WTC11 (cell line): ENCODE measurements around the gene FRS2. TPM values are rescaled to one million over a fixed set of nuclear protein-coding genes. Genes with fewer than 3 reads are reported as not detected.

Source experiments
- ATAC-seq: fragments of 200-7000 bp; cut with Tn5 transposase; 2 replicates; pipeline ENCODE4 v1.10.0; 2021; ENCODE audit warnings: mild to moderate bottlenecking, moderate library complexity
- CTCF ChIA-PET: fragments of 300-600 bp; sonication (Branson Sonifier 250); formaldehyde crosslinking; loops from one replicate; lab custom pipeline; 2021; ENCODE audit warnings: antibody characterized with exemption; lab: Charles Lee
- POLR2A ChIA-PET: fragments of 350-600 bp; sonication (Branson Sonifier 250); formaldehyde crosslinking; loops from one replicate; lab custom pipeline; 2021; ENCODE audit warnings: antibody characterized with exemption; lab: Charles Lee
- DNase-seq: peaks from one replicate; pipeline ENCODE4 v3.0.0; 2021; ENCODE audit warnings: low spot score
- H3K27ac Mint-ChIP-seq: 2 replicates; pipeline ENCODE4 v1.8.0; 2021; ENCODE audit warnings: mixed read lengths
- H3K27me3 Mint-ChIP-seq: 2 replicates; pipeline ENCODE4 v1.8.0; 2021; ENCODE audit warnings: low read depth, mild to moderate bottlenecking, moderate library complexity, mixed read lengths
- H3K36me3 Mint-ChIP-seq: 2 replicates; pipeline ENCODE4 v1.8.0; 2021; ENCODE audit warnings: mixed read lengths
- H3K4me1 Mint-ChIP-seq: 2 replicates; pipeline ENCODE4 v1.8.0; 2022; ENCODE audit warnings: mixed read lengths
- H3K4me3 Mint-ChIP-seq: 2 replicates; pipeline ENCODE4 v1.8.0; 2021; ENCODE audit warnings: mild to moderate bottlenecking, moderate library complexity, mixed read lengths
- H3K9me3 Mint-ChIP-seq: 2 replicates; pipeline ENCODE4 v1.8.0; 2021; ENCODE audit warnings: mixed read lengths
- FOXK1 ChIP-seq: sonication (generic); formaldehyde crosslinking; IDR thresholded peaks from 2 replicates; pipeline ENCODE4 v1.8.0; 2022; ENCODE audit warnings: mild to moderate bottlenecking, moderate library complexity, missing genetic modification reagents
- GABPB1 ChIP-seq: sonication (generic); formaldehyde crosslinking; IDR thresholded peaks from 2 replicates; pipeline ENCODE4 v1.8.1; 2023; ENCODE audit warnings: mild to moderate bottlenecking, missing genetic modification reagents
- GTF2I ChIP-seq: fragments of 250-450 bp; sonication (Bioruptor Pico); conservative IDR thresholded peaks from 2 replicates; pipeline ENCODE4 v1.4.0; 2021; ENCODE audit warnings: mild to moderate bottlenecking
- JUN ChIP-seq: sonication (generic); formaldehyde crosslinking; IDR thresholded peaks from 2 replicates; pipeline ENCODE4 v1.8.0; 2023; ENCODE audit warnings: mild to moderate bottlenecking, missing genetic modification reagents
- NFATC4 ChIP-seq: fragments of 250-450 bp; sonication (Bioruptor Pico); IDR thresholded peaks from 2 replicates; pipeline ENCODE4 v1.9.0; 2021; ENCODE audit warnings: mild to moderate bottlenecking
- OVOL2 ChIP-seq: fragments of 250-450 bp; sonication (Bioruptor Pico); IDR thresholded peaks from 2 replicates; pipeline ENCODE4 v1.9.0; 2021; ENCODE audit warnings: mild to moderate bottlenecking, borderline replicate concordance
- PRRX2 ChIP-seq: fragments of 250-450 bp; sonication (Bioruptor Pico); IDR thresholded peaks from 2 replicates; pipeline ENCODE4 v1.8.0; 2021; ENCODE audit warnings: mild to moderate bottlenecking
- SMAD4 ChIP-seq: sonication (generic); formaldehyde crosslinking; IDR thresholded peaks from 2 replicates; pipeline ENCODE4 v1.8.0; 2022; ENCODE audit warnings: mild to moderate bottlenecking, missing genetic modification reagents
- SP1 ChIP-seq: sonication (generic); formaldehyde crosslinking; conservative IDR thresholded peaks from 2 replicates; pipeline ENCODE4 v1.8.1; 2022; ENCODE audit warnings: missing genetic modification reagents
- TEAD1 ChIP-seq: sonication (generic); formaldehyde crosslinking; IDR thresholded peaks from 2 replicates; pipeline ENCODE4 v1.8.0; 2022; ENCODE audit warnings: mild to moderate bottlenecking, missing genetic modification reagents
- TEAD4 ChIP-seq: sonication (generic); formaldehyde crosslinking; IDR thresholded peaks from 2 replicates; pipeline ENCODE4 v1.8.0; 2022; ENCODE audit warnings: mild to moderate bottlenecking, missing genetic modification reagents
- ZNF232 ChIP-seq: sonication (generic); formaldehyde crosslinking; IDR thresholded peaks from 2 replicates; pipeline ENCODE4 v1.8.0; 2022; ENCODE audit warnings: mild to moderate bottlenecking, missing genetic modification reagents
- ZNF263 ChIP-seq: sonication (generic); formaldehyde crosslinking; IDR thresholded peaks from 2 replicates; pipeline ENCODE4 v1.8.1; 2022; ENCODE audit warnings: low read depth, mild to moderate bottlenecking, moderate library complexity, missing genetic modification reagents
- ZNF416 ChIP-seq: fragments of 250-450 bp; sonication (Bioruptor Pico); IDR thresholded peaks from 2 replicates; pipeline ENCODE4 v1.9.0; 2021; ENCODE audit warnings: mild to moderate bottlenecking, inconsistent platforms
- ZNF423 ChIP-seq: fragments of 250-450 bp; sonication (Bioruptor Pico); IDR thresholded peaks from 2 replicates; pipeline ENCODE4 v2.1.2; 2022; ENCODE audit warnings: mild to moderate bottlenecking, moderate library complexity
- total RNA-seq: library from RNA; stranded (reverse); gene quantifications from 3 replicates; pipeline ENCODE4 v1.2.3, GENCODE V29; 2021
- TF ChIP-seq, protein P1 (sequence below): sonication (generic); formaldehyde crosslinking; IDR thresholded peaks from 2 replicates; pipeline ENCODE4 v1.8.1; 2023; ENCODE audit warnings: mild to moderate bottlenecking, missing genetic modification reagents
- TF ChIP-seq, protein P2 (sequence below): sonication (generic); formaldehyde crosslinking; IDR thresholded peaks from 2 replicates; pipeline ENCODE4 v1.8.1; 2023; ENCODE audit warnings: mild to moderate bottlenecking, missing genetic modification reagents, moderate library complexity
- TF ChIP-seq, protein P3 (sequence below): sonication (generic); formaldehyde crosslinking; IDR thresholded peaks from 2 replicates; pipeline ENCODE4 v1.8.0; 2023; ENCODE audit warnings: mild to moderate bottlenecking, missing genetic modification reagents
- TF ChIP-seq, protein P4 (sequence below): fragments of 200-600 bp; IDR thresholded peaks from 2 replicates; pipeline ENCODE4 v1.8.0; 2022; ENCODE audit warnings: antibody characterized with exemption
- TF ChIP-seq, protein P5 (sequence below): sonication (generic); formaldehyde crosslinking; IDR thresholded peaks from 2 replicates; pipeline ENCODE4 v1.8.1; 2022; ENCODE audit warnings: mild to moderate bottlenecking, moderate library complexity, missing genetic modification reagents
- TF ChIP-seq, protein P6 (sequence below): sonication (generic); formaldehyde crosslinking; IDR thresholded peaks from 2 replicates; pipeline ENCODE4 v1.8.0; 2022; ENCODE audit warnings: mild to moderate bottlenecking, missing genetic modification reagents
- TF ChIP-seq, protein P7 (sequence below): fragments of 250-450 bp; sonication (Bioruptor Pico); IDR thresholded peaks from 2 replicates; pipeline ENCODE4 v1.9.0; 2021; ENCODE audit warnings: mild to moderate bottlenecking

FRS2 gene
- total RNA-seq, 1 experiment from 2014 or later = 26.1 TPM

DNA sequence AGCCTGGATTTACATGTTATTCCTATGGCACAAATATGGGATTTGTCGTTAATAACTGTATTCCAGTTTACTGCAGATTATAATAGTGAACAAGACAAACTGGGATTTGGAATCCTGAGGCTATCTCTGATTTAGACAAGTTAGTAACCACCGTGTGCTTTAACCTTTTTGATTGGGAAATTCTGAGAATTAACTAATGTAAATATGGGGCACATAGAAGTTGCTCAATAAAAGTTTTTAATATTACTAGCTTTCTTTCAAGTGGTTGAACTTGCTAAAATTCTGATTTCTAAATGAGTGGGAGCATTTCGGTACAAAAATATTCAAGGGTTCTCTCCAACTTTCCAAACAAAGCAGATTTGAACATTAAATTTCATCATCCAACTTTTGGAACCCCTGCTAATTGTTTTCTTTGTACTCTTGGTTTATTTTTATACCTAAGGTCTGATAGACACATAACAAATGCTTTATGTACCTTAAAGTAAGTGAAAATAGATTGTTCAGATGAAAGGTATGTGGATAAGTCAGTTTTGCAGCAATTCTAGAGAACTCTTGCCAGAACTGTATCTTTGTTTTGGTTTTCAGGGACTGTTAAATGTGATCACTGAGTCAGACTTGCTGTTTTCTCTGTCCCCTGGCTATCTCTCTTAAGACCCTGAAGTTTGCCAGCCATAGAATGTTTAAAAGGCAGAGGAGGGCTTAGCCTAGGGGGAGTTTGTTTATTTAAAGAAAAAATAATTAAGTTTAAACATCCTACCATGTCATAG, 57.5 kb downstream of the FRS2 start:
- Mint-ChIP-seq H3K4me1 (no peaks in the 10 kb centered on the region), H3K36me3 (peaks cover under 1% of the 10 kb centered on the region; the same call in 1 of the 2 replicates), H3K27ac (no peak overlapping the region), H3K9me3 (peaks cover 2% of the 10 kb centered on the region), H3K27me3 (no peaks in the 10 kb centered on the region), H3K4me3 (no peak overlapping the region)
- ChIA-PET POLR2A (no interaction called here), CTCF (no interaction called here)
- no peak for ATAC-seq
- no peak for DNase-seq
- TF ChIP-seq GTF2I (CRISPR knock-in tag) = no peak
- TF ChIP-seq, protein P1, sequence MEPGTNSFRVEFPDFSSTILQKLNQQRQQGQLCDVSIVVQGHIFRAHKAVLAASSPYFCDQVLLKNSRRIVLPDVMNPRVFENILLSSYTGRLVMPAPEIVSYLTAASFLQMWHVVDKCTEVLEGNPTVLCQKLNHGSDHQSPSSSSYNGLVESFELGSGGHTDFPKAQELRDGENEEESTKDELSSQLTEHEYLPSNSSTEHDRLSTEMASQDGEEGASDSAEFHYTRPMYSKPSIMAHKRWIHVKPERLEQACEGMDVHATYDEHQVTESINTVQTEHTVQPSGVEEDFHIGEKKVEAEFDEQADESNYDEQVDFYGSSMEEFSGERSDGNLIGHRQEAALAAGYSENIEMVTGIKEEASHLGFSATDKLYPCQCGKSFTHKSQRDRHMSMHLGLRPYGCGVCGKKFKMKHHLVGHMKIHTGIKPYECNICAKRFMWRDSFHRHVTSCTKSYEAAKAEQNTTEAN (CRISPR knock-in tag) = no peak
- TF ChIP-seq, protein P2, sequence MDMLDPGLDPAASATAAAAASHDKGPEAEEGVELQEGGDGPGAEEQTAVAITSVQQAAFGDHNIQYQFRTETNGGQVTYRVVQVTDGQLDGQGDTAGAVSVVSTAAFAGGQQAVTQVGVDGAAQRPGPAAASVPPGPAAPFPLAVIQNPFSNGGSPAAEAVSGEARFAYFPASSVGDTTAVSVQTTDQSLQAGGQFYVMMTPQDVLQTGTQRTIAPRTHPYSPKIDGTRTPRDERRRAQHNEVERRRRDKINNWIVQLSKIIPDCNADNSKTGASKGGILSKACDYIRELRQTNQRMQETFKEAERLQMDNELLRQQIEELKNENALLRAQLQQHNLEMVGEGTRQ (CRISPR knock-in tag) = no peak
- TF ChIP-seq ZNF263 (CRISPR knock-in tag) = no peak
- TF ChIP-seq, protein P3, sequence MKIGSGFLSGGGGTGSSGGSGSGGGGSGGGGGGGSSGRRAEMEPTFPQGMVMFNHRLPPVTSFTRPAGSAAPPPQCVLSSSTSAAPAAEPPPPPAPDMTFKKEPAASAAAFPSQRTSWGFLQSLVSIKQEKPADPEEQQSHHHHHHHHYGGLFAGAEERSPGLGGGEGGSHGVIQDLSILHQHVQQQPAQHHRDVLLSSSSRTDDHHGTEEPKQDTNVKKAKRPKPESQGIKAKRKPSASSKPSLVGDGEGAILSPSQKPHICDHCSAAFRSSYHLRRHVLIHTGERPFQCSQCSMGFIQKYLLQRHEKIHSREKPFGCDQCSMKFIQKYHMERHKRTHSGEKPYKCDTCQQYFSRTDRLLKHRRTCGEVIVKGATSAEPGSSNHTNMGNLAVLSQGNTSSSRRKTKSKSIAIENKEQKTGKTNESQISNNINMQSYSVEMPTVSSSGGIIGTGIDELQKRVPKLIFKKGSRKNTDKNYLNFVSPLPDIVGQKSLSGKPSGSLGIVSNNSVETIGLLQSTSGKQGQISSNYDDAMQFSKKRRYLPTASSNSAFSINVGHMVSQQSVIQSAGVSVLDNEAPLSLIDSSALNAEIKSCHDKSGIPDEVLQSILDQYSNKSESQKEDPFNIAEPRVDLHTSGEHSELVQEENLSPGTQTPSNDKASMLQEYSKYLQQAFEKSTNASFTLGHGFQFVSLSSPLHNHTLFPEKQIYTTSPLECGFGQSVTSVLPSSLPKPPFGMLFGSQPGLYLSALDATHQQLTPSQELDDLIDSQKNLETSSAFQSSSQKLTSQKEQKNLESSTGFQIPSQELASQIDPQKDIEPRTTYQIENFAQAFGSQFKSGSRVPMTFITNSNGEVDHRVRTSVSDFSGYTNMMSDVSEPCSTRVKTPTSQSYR (CRISPR knock-in tag) = no peak
- TF ChIP-seq, protein P4, sequence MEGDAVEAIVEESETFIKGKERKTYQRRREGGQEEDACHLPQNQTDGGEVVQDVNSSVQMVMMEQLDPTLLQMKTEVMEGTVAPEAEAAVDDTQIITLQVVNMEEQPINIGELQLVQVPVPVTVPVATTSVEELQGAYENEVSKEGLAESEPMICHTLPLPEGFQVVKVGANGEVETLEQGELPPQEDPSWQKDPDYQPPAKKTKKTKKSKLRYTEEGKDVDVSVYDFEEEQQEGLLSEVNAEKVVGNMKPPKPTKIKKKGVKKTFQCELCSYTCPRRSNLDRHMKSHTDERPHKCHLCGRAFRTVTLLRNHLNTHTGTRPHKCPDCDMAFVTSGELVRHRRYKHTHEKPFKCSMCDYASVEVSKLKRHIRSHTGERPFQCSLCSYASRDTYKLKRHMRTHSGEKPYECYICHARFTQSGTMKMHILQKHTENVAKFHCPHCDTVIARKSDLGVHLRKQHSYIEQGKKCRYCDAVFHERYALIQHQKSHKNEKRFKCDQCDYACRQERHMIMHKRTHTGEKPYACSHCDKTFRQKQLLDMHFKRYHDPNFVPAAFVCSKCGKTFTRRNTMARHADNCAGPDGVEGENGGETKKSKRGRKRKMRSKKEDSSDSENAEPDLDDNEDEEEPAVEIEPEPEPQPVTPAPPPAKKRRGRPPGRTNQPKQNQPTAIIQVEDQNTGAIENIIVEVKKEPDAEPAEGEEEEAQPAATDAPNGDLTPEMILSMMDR = no peak
- TF ChIP-seq, protein P5, sequence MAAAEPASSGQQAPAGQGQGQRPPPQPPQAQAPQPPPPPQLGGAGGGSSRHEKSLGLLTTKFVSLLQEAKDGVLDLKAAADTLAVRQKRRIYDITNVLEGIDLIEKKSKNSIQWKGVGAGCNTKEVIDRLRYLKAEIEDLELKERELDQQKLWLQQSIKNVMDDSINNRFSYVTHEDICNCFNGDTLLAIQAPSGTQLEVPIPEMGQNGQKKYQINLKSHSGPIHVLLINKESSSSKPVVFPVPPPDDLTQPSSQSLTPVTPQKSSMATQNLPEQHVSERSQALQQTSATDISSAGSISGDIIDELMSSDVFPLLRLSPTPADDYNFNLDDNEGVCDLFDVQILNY (CRISPR knock-in tag) = no peak
- no peak for TF ChIP-seq TEAD4 (CRISPR knock-in tag)
- TF ChIP-seq FOXK1 (CRISPR knock-in tag) = no peak
- no peak for TF ChIP-seq SP1
- TF ChIP-seq TEAD1 (CRISPR knock-in tag) = no peak
- TF ChIP-seq PRRX2 (CRISPR knock-in tag) = no peak
- TF ChIP-seq ZNF232 (CRISPR knock-in tag) = no peak
- TF ChIP-seq ZNF416 (CRISPR knock-in tag) = no peak
- TF ChIP-seq OVOL2 (CRISPR knock-in tag) = no peak
- TF ChIP-seq NFATC4 (CRISPR knock-in tag) = no peak

DNA sequence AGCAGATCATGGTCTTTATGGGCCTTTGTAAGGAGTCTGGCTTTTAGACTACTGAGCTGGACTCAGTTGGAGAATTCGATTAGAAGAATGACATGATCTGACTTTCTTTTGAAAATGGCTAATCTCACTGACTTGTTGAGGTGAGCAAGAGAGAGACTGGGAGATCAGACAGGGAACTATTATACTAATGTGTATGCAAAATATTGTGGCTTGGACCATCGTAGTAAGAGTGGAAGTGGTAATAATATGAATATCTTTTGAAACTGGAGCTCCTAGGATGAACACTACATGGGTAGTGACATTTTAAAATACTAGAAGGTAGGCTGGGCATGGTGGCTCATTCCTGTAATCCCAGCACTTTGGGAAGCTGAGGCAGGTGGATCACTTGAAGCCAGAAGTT, 58.8 kb downstream of the FRS2 start:
- 0 out of 2 replicates have a peak, but pooled peaks cover 3% of the 10 kb centered on the region for H3K36me3 Mint-ChIP-seq
- DNase-seq (no peak), ATAC-seq (no peak)
- peak overlapping the region; percentile 29; the same call in 1 of the 2 replicates for H3K27ac Mint-ChIP-seq
- H3K27me3 Mint-ChIP-seq = no peaks in the 10 kb centered on the region
- H3K9me3 Mint-ChIP-seq = no peaks in the 10 kb centered on the region
- no peak overlapping the region for H3K4me3 Mint-ChIP-seq
- ChIA-PET POLR2A (interaction anchor here (0.6 kb wide), 1 partner anchor 1534 kb away, joined by 3 read pairs; no protein-coding TSS in a partner anchor), CTCF (no interaction called here)
- peaks cover 6% of the 10 kb centered on the region for H3K4me1 Mint-ChIP-seq
- TF ChIP-seq SMAD4 (CRISPR knock-in tag) (no peak), ZNF263 (CRISPR knock-in tag) (no peak), ZNF423 (no peak), GABPB1 (CRISPR knock-in tag) (no peak), JUN (CRISPR knock-in tag) (no peak), ZNF416 (CRISPR knock-in tag) (no peak)
- TF ChIP-seq, protein P6, sequence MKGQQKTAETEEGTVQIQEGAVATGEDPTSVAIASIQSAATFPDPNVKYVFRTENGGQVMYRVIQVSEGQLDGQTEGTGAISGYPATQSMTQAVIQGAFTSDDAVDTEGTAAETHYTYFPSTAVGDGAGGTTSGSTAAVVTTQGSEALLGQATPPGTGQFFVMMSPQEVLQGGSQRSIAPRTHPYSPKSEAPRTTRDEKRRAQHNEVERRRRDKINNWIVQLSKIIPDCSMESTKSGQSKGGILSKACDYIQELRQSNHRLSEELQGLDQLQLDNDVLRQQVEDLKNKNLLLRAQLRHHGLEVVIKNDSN = no peak
- TF ChIP-seq, protein P4 = no peak
- TF ChIP-seq, protein P7, sequence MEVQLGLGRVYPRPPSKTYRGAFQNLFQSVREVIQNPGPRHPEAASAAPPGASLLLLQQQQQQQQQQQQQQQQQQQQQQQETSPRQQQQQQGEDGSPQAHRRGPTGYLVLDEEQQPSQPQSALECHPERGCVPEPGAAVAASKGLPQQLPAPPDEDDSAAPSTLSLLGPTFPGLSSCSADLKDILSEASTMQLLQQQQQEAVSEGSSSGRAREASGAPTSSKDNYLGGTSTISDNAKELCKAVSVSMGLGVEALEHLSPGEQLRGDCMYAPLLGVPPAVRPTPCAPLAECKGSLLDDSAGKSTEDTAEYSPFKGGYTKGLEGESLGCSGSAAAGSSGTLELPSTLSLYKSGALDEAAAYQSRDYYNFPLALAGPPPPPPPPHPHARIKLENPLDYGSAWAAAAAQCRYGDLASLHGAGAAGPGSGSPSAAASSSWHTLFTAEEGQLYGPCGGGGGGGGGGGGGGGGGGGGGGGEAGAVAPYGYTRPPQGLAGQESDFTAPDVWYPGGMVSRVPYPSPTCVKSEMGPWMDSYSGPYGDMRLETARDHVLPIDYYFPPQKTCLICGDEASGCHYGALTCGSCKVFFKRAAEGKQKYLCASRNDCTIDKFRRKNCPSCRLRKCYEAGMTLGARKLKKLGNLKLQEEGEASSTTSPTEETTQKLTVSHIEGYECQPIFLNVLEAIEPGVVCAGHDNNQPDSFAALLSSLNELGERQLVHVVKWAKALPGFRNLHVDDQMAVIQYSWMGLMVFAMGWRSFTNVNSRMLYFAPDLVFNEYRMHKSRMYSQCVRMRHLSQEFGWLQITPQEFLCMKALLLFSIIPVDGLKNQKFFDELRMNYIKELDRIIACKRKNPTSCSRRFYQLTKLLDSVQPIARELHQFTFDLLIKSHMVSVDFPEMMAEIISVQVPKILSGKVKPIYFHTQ = no peak
